ENCODE results near the gene TMEM244. TPM values are rescaled to one million over a fixed set of nuclear protein-coding genes. Genes with fewer than 3 reads are reported as not detected.

TMEM244 gene
- total RNA-seq, 2 experiments from 2014 or later: 0.83 to 1.0 TPM

GRCh38 chr6:129785047-129785755 lies 75.9 kb downstream of the TMEM244 start:
- peaks cover 1% of the 10 kb centered on the region for H3K9me3 Mint-ChIP-seq
- no peak for ATAC-seq (ENCODE audit: low read depth)
- H3K36me3 Mint-ChIP-seq: no peaks in the 10 kb centered on the region
- POLR2A ChIA-PET: no interaction called here
- H3K27me3 Mint-ChIP-seq: peaks cover 19% of the 10 kb centered on the region
- no peak overlapping the region for H3K27ac Mint-ChIP-seq
- H3K4me1 Mint-ChIP-seq: no peaks in the 10 kb centered on the region
- no peak for DNase-seq
- no peak overlapping the region for H3K4me3 Mint-ChIP-seq

Other genes with a start within 250 kb of the TMEM244 start
- gene ARHGAP18, start 151.1 kb downstream of the TMEM244 start, total RNA-seq: 10 to 100 TPM; 12.1 to 12.7 TPM
- 10 to 100 TPM; 35.5 to 39.7 TPM for gene L3MBTL3, start 157.3 kb upstream of the TMEM244 start, total RNA-seq